GM21526 (cell line): ENCODE data around the gene OR2T8.

ENCODE experiments used
- ATAC-seq: cut with Tn5 transposase; IDR thresholded peaks from one replicate; pipeline ENCODE4 v1.9.1; 2021; ENCODE audit warnings: moderate library complexity; ENCODE audit not compliant: unreplicated experiment, low FRiP score

Gene OR2T8

DNA sequence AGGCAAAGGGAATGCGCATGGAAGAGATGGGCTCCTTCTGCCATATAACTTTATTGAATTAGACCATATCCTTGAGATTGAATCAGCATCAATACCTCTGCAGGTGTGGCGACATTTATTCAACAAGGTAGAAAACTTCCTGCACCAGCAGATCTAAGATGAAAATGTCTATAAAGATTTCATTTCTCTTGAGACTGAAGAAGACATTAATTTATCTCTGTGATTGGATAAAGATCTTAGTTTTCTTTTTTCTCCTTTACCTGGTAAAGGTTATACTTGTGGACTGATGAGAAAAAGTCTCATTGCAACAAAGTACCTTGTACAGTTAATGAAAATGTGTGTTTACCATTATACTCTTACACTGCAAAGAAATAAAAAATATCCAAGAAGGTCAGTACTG, at the start of gene OR2T8:
Gene OR2T8, plus strand, starts transcription at position 301 of the 400 bp plus-strand sequence. CDS start 766 bp downstream, outside the sequence.
- ATAC-seq = no peak

GRCh38 chr1:247883346-247883745, 36.7 kb upstream of the OR2T8 start:
- no peak for ATAC-seq

DNA sequence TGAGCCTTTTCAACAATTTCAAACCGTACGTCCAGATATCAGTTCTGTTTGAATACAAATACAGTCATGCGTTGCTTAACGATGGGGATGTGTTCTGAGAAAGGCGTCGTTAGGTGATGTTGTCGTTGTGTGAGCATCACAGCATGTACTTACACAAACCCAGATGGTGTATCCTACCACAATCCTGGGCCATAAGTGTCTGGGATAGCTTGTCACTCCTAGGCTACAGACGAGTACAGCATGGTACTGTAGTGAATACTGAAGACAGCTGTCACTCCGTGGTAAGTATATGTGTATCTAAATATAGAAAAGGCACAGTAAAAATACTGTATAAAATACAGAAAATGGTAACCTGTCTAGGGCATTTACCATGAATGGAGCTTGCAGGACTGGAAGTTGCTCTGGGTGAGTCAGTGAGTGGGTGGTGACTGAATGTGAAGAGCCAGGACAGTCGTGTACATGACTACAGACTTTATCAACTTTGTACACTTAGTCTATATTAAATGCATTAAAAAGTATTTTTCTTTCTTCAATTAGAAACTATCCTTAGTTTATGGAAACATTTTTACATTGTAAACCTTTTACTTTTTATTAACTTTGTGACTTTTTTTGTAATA, 35.1 kb upstream of the OR2T8 start:
- ATAC-seq = no peak

DNA sequence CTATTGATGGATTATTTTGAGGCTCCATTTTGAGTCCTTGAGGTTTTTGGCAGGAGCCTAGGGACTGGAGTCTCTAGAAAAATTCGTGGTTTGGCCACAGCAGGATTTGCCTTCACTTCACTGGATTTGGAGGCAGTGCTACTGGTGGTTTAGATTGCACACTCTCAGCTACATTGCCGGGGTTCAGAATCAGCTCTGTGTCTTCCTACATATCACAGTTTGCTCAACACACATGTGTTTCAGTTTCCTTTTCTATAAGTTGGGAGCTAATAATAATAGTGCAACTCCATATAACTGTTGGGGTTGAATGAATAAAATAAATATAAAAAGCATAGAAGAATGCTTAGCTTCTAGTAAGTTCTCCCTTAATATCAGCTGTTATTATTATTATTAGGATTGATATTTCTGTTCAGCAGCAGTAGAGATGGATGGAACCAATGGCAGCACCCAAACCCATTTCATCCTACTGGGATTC, 24.9 kb upstream of the OR2T8 start, which contains the start of gene OR2W3:
Gene OR2W3, plus strand, starts transcription at position 425 of the 475 bp plus-strand sequence. Its CDS starts 0 bp downstream, at position 425.
- ATAC-seq = no peak

DNA sequence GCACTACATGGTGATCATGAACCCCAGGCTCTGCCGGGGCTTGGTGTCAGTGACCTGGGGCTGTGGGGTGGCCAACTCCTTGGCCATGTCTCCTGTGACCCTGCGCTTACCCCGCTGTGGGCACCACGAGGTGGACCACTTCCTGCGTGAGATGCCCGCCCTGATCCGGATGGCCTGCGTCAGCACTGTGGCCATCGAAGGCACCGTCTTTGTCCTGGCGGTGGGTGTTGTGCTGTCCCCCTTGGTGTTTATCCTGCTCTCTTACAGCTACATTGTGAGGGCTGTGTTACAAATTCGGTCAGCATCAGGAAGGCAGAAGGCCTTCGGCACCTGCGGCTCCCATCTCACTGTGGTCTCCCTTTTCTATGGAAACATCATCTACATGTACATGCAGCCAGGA, 24.1 kb upstream of the OR2T8 start:
- no peak for ATAC-seq

DNA sequence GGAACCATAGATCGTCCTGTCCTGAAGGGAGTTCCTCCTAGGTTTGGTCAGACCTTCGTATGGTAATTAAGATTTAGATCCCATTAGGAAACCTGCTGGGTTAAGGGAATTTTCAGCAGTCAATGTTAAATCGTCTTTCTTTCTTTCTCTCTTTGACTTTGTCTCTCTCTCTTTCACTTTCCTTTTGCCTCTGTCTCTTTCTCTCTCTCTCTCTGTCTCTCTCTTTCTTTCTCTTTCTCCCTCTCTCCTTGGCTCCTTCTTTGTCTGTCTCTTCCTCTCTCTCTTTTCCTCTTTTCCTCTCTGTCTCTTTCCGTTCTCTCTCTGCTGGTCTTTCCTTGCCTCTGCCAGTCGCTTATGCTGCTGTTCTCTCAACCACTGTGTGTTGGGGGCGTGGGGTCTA, 15.9 kb upstream of the OR2T8 start:
- ATAC-seq = no peak

DNA sequence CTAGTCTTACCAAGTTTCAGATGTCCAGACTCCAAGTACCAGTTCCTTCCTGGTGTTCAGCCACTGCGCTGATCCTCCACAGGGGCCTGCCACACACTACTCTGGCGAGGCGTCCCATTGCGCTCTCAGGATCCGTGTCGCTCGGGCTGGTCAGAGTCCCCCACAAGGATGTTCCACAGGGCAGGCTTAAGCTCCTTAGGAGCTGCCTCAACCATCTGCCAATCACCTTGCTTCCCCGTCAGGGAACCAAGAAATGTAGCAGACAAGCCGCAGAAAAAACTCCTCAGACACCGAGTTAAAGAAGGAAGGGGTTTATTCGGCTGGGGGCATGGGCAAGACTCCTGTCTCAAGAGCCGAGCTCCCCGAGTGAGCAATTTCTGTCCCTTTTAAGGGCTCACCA, 14.9 kb upstream of the OR2T8 start:
- no peak for ATAC-seq

- no peak for ATAC-seq
Measured at GRCh38 chr1:247905910-247906503, 14.0 kb upstream of the OR2T8 start.

GRCh38 chr1:247906504-247907047, 13.5 kb upstream of the OR2T8 start:
- ATAC-seq = no peak

DNA sequence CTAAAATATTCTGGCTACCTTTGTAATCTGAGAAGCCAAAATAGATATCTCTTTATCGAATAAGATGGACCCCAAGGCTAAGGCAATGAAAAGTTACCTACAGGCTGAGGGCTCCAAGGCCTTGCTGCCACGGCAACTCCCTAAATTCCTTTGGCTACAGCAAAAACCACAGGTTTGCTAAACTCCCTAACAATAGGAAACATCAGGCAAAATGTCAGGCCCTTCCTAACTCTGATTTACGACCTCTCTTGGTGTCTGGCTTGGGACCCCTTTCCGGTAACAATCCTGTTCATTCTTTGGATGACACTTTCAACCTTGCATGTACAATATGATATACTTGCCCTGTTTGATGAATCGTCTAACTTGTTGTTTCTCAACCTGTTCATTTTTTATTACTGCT, 11.3 kb upstream of the OR2T8 start:
- ATAC-seq = no peak

DNA sequence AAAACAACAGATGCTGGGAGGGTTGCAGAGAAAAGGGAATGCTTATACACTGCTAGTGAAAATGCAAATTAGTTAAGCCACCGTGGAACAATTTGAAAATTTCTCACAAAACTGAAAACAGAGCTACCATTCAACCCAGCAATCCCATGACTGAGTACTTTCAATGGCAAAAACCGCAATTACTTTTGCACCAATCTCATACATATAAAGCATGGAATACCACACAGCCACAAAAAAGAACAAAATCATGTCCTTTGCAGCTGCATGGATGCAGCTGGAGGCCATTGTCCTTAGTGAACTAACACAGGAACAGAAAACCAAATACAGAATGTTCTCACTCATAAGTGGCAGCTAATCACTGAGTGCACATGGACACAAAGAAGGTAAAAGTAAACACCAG, 6.3 kb upstream of the OR2T8 start:
- no peak for ATAC-seq

GRCh38 chr1:247914941-247915662, 5.0 kb upstream of the OR2T8 start:
- ATAC-seq = no peak

DNA sequence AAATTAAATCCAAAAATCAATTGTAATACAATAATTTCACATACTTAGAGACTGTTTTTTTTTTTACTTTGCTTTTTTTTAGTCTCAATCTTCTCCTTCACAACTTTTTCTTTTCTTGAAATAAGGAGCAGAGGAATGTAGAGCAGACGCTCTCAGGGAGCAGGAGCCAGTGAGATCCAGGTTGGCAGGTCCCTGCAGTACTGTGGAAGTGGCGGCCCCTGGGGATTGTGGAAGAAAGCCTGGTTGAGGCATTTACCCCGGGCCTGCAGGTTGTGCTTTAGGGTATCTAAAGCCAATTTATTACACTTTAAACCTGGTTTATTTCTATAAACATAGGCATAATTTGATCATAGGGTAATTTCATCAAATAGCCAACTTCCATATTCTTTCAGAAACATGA, 3.9 kb downstream of the OR2T8 start:
- ATAC-seq = no peak

- ATAC-seq = no peak
Measured at GRCh38 chr1:247924868-247925267, 4.8 kb downstream of the OR2T8 start, which contains the start of gene OR2AJ1. TSS of gene OR2AJ1 (plus strand) at chr1:247924889. CDS start at chr1:247933769, 8,880 bp downstream.

- no peak for ATAC-seq
Measured at GRCh38 chr1:247933989-247934388, 13.9 kb downstream of the OR2T8 start.

- no peak for ATAC-seq
Measured at GRCh38 chr1:247935781-247936180, 15.7 kb downstream of the OR2T8 start.

DNA sequence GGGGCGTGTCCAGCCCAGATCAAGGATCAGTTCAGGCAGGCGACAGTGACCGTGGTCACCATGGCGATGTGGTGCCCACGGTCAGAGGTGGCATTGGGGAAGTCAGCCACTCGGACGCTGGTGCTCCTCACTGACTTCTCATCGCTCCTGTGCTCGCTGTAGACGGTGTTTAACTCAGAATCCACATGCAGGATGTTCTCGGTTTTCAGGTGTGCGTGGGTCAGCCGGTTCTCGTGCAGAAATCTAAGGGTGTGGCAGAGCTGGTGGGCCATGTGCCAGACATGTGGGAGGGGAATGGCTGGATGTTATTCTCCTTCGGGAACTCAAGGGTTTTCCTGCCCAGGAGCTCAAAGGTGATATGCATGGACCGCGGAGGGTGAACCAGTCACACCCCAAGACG, 16.4 kb downstream of the OR2T8 start:
- ATAC-seq = no peak

- ATAC-seq = peak; percentile 100
Measured at GRCh38 chr1:247936965-247937734, 17.1 kb downstream of the OR2T8 start.

- ATAC-seq = no peak
Measured at GRCh38 chr1:247942624-247943023, 22.6 kb downstream of the OR2T8 start.

DNA sequence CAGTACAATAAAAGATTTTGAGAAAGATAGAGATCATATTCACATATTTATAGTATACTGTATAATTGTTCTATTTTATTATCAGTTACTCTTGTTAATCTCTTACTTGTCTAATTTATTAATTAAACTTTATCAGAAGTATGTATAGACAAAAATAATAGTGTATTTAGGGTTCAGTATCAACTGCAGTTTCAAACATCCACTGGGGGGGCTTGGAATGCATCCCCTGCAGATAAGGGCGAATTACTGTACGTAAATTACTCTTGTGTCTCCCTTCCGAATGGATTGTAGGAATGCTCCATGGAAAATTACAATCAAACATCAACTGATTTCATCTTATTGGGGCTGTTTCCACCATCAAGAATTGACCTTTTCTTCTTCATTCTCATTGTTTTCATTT, 28.5 kb downstream of the OR2T8 start, which contains the start of gene OR2L8:
Gene OR2L8, plus strand, starts transcription at position 301 of the 400 bp plus-strand sequence. Its CDS starts 0 bp downstream, at position 301.
- no peak for ATAC-seq
